PC-9 (cell line): ENCODE data around the gene RILP. TPM values are rescaled to one million over a fixed set of nuclear protein-coding genes. Genes with fewer than 3 reads are reported as not detected.

Source experiments
- BruUV-seq: library from RNA; stranded (reverse); fragments of 400-500 nt; replicated peaks from 2 replicates; lab custom pipeline; 2021; lab: Mats Ljungman, UMichigan
- CTCF ChIA-PET: fragments of 300-600 bp; sonication (Branson Sonifier 250); formaldehyde crosslinking; loops from one replicate; lab custom pipeline; 2022; ENCODE audit warnings: antibody characterized with exemption; lab: Charles Lee
- POLR2A ChIA-PET: fragments of 300-600 bp; sonication (Branson Sonifier 250); formaldehyde crosslinking; loops from one replicate; lab custom pipeline; 2022; ENCODE audit warnings: antibody characterized with exemption; ENCODE audit not compliant: unreplicated experiment; lab: Charles Lee
- DNase-seq, 2 experiments: peaks; one replicate each; pipeline versions ENCODE4 v3.0.0 to v3.0.0-alpha.2; 2015 to 2022; ENCODE audit warnings: mixed read lengths in 1 of 2
- H2AFZ ChIP-seq: fragments of 200-600 bp; sonication (generic); 2 replicates; pipeline ENCODE4 v1.8.1; 2017; ENCODE audit warnings: antibody characterized with exemption
- H3F3A ChIP-seq: fragments of 200-600 bp; sonication (generic); 2 replicates; pipeline ENCODE4 v1.8.1; 2017; ENCODE audit warnings: antibody characterized with exemption, mild to moderate bottlenecking, low read depth; ENCODE audit not compliant: insufficient read depth
- H3K27ac ChIP-seq: fragments of 200-600 bp; sonication (generic); 2 replicates; pipeline ENCODE4 v1.6.1; 2016; ENCODE audit warnings: mixed run types
- H3K27me3 ChIP-seq: fragments of 200-600 bp; sonication (generic); 2 replicates; pipeline ENCODE4 v1.6.1; 2016; ENCODE audit warnings: low read depth, mixed run types; ENCODE audit not compliant: insufficient read depth
- H3K36me3 ChIP-seq: fragments of 200-600 bp; sonication (generic); 2 replicates; pipeline ENCODE4 v1.6.1; 2016; ENCODE audit warnings: low read depth, mixed run types
- H3K4me1 ChIP-seq: fragments of 200-600 bp; sonication (generic); replicated peaks from 2 replicates; pipeline ENCODE4 v1.6.1; 2016; ENCODE audit warnings: mixed run types; ENCODE audit not compliant: insufficient read depth
- H3K4me2 ChIP-seq: fragments of 200-600 bp; sonication (generic); 2 replicates; pipeline ENCODE4 v1.6.1; 2017; ENCODE audit warnings: mixed run types
- H3K4me3 ChIP-seq: fragments of 200-600 bp; sonication (generic); 2 replicates; pipeline ENCODE4 v1.6.1; 2016; ENCODE audit warnings: mixed run types
- H3K79me2 ChIP-seq: fragments of 200-600 bp; sonication (generic); 2 replicates; pipeline ENCODE4 v1.6.1; 2017; ENCODE audit warnings: low read depth, mixed run types
- H3K9me2 ChIP-seq: fragments of 200-600 bp; sonication (generic); 2 replicates; pipeline ENCODE4 v1.8.1; 2017; ENCODE audit warnings: mild to moderate bottlenecking; ENCODE audit not compliant: insufficient read depth
- H3K9me3 ChIP-seq: fragments of 200-600 bp; sonication (generic); 2 replicates; pipeline ENCODE4 v1.8.1; 2016; ENCODE audit warnings: low read depth; ENCODE audit not compliant: insufficient read depth
- H4K20me1 ChIP-seq: fragments of 200-600 bp; sonication (generic); 2 replicates; pipeline ENCODE4 v1.8.1; 2017; ENCODE audit not compliant: insufficient read depth
- EZH2 ChIP-seq: fragments of 200-600 bp; sonication (generic); IDR thresholded peaks from 2 replicates; pipeline ENCODE4 v1.8.0; 2017; ENCODE audit warnings: antibody characterized with exemption, low read depth
- intact Hi-C: fragments of 100-400 bp; cut with micrococcal nuclease; formaldehyde crosslinking; loops from one replicate; pipeline ENCODE4 v1.10.0; 2022; ENCODE audit not compliant: unreplicated experiment
- total RNA-seq: library from RNA; stranded (reverse); gene quantifications from 2 replicates; pipeline ENCODE4 v1.2.3, GENCODE V29; 2021
- TF ChIP-seq, protein P1 (sequence below): fragments of 200-600 bp; sonication (generic); conservative IDR thresholded peaks from 2 replicates; pipeline ENCODE4 v1.6.1; 2017; ENCODE audit warnings: mixed run types, antibody characterized with exemption, mild to moderate bottlenecking, moderate library complexity

Gene RILP
- total RNA-seq, 1 experiment from 2014 or later: 9.6 TPM

DNA sequence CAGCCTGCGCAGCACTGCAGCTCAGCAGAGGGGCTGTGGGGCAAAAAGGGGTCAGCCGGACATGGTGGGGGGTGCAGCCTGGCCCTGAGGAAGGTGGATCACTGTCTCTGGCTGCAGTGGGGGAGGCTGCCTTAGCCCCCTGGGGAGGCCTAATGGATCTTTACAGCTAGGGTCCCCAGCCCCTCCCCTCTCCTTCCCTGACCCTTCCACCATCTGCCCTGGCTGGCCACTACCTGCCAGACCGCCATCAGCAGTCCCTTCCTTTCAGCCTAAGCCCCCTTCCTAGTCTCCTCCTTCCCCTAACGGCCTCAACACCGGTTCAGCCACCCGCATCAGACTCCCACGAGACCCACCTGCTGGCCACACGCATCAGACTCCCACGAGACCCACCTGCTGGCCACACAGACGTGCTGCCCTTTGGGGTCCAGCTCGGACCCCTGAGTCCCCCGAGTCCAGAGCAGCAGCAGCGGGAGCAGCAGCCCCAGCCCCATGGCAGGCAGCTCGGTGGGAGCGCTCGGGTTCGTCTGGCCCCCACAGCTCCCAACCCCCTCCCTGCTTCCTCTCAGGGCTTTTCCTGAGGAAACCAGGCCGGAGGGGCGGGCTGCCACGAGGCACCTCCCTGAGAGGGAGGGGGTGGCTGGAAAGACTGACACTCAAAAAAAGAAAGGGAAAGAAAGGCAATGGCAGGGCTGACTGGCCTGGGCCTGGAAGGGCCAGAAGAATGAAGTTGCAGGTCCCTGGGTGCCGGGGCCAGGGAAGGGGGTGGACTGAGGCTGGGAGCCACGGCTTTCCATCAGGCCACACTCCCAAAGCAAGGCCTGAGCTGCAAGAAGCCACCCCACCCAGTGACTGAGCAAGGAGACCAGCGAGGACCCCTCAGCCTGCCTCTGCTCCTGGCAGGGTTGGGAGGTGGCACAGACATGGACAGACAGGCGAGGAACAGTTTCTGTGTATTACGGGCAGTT lies 4.2 kb downstream of the RILP start, which contains the start of gene SCARF1:
TSS of gene SCARF1 (minus strand) at position 526 of the 965 bp plus-strand sequence. CDS start at position 491, 35 bp downstream.
- Histone ChIP-seq H3K9me3 (no peaks in the 10 kb centered on the region), H4K20me1 (peaks cover 4% of the 10 kb centered on the region; the same call in 1 of the 2 replicates), H3K9me2 (no peaks in the 10 kb centered on the region), H3K36me3 (no peaks in the 10 kb centered on the region), H3K79me2 (no peaks in the 10 kb centered on the region), H2AFZ (no peak within 1 kb of the TSS), H3K27ac (no peak within 1 kb of the TSS), H3K4me3 (no peak within 1 kb of the TSS), H3K4me2 (peak within 1 kb of the TSS; percentile 87; the same call in 1 of the 2 replicates), H3K4me1 (peaks cover 22% of the 10 kb centered on the region), H3F3A (peaks cover 21% of the 10 kb centered on the region), H3K27me3 (no peaks in the 10 kb centered on the region)
- no TSS peak for BruUV-seq
- CTCF ChIA-PET: no interaction called here
- DNase-seq: no peak
- intact Hi-C loops: loop anchor here (5.0 to 10.0 kb wide), 4 partner anchors 158 to 759 kb away; partner anchors contain the start of gene MNT
- POLR2A ChIA-PET: no interaction called here
- TF ChIP-seq, protein P1, sequence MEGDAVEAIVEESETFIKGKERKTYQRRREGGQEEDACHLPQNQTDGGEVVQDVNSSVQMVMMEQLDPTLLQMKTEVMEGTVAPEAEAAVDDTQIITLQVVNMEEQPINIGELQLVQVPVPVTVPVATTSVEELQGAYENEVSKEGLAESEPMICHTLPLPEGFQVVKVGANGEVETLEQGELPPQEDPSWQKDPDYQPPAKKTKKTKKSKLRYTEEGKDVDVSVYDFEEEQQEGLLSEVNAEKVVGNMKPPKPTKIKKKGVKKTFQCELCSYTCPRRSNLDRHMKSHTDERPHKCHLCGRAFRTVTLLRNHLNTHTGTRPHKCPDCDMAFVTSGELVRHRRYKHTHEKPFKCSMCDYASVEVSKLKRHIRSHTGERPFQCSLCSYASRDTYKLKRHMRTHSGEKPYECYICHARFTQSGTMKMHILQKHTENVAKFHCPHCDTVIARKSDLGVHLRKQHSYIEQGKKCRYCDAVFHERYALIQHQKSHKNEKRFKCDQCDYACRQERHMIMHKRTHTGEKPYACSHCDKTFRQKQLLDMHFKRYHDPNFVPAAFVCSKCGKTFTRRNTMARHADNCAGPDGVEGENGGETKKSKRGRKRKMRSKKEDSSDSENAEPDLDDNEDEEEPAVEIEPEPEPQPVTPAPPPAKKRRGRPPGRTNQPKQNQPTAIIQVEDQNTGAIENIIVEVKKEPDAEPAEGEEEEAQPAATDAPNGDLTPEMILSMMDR: no peak
- TF ChIP-seq EZH2: no peak

DNA sequence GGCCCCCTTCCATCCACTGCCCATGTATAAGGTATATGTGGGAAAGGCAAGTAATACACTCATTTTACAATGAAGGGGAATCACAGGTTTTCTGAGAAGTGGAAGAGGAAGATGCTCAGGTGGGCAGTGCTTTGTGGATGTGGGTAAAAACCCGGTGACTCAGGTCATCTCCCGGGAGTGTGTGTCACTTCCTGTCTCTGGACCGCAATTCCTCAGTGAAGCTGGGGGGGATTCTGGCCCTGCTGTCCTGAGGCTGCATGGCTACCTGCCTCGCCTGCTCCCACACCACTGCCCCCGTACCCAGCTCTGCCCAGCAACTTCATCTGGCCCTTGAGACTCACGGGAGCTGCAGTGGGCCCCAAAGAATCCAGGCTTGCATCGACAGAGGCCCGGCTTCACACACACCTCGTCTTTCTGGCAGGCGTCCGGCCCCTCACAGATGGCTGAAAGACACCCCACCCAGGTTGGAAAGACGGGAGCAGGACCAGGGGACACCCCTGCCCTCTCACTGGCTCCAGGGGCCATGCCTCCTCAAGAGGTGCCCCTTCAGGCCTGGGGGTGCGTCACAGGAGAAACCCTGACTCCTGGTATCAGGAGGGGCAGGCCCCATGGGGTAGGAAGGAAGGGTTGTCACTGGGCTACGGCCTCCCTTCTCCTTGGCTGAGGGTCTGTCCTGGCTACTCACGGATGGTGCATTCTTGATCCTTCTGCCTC lies 5.0 kb downstream of the RILP start:
- ChIA-PET POLR2A (no interaction called here), CTCF (no interaction called here)
- no peak for TF ChIP-seq EZH2
- TF ChIP-seq, protein P1: no peak
- H4K20me1 ChIP-seq: no peaks in the 10 kb centered on the region
- H3K4me1 ChIP-seq: peaks cover 20% of the 10 kb centered on the region
- H3K79me2 ChIP-seq: no peaks in the 10 kb centered on the region
- H3K27me3 ChIP-seq: no peaks in the 10 kb centered on the region
- no peak overlapping the region for H2AFZ ChIP-seq
- peak overlapping the region; percentile 87 for H3K4me2 ChIP-seq
- no peaks in the 10 kb centered on the region for H3K9me2 ChIP-seq
- intact Hi-C loops: loop anchor here (5.0 to 10.0 kb wide), 4 partner anchors 157 to 760 kb away; partner anchors contain the start of gene MNT
- no peak overlapping the region for H3K27ac ChIP-seq
- H3K9me3 ChIP-seq: no peaks in the 10 kb centered on the region
- no TSS peak for BruUV-seq
- H3K4me3 ChIP-seq: peak overlapping the region; percentile 86; the same call in 1 of the 2 replicates
- DNase-seq: peak in 1 of 2 experiments; percentile 28
- no peaks in the 10 kb centered on the region for H3K36me3 ChIP-seq
- peaks cover 13% of the 10 kb centered on the region for H3F3A ChIP-seq

DNA sequence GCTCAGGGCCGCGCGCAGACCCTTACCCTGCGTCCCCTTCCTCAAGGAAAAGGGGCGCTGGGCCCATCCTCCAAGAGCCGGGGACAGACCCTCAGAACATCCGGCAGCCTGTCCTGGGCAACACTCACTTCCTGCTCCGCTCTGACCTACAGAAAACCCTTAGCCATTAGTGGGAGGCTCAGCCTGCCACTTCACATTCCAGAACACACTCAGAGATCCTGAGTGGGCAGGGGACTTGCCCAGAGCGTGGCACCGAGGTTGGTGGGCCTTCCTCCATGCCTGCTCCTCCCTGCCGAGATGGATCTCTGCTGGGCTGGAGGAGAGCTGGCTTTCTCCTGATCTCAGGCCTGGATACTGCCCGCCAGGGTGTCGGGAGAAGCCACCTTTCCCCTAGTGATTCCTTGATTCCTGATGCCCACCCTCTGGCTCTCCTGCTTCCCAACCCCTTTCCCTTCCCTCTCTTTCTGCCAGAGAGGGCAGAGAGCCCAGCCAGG lies 5.6 kb downstream of the RILP start:
- BruUV-seq: TSS peak; percentile 69
- CTCF ChIA-PET: no interaction called here

More for the DNA sequence above, 5.6 kb downstream of the RILP start:
- intact Hi-C loops: loop anchor here (2.0 to 10.0 kb wide), 3 partner anchors 81 to 761 kb away; partner anchors contain the start of genes MNT and PITPNA
- Histone ChIP-seq H4K20me1 (no peaks in the 10 kb centered on the region), H3K36me3 (no peaks in the 10 kb centered on the region), H3K9me2 (no peaks in the 10 kb centered on the region), H3K9me3 (no peaks in the 10 kb centered on the region), H3K4me2 (peak overlapping the region; percentile 87), H3F3A (peaks cover 8% of the 10 kb centered on the region; the same call in 1 of the 2 replicates), H3K27me3 (no peaks in the 10 kb centered on the region), H3K27ac (no peak overlapping the region), H3K79me2 (no peaks in the 10 kb centered on the region), H3K4me3 (peak overlapping the region; percentile 86), H3K4me1 (peaks cover 24% of the 10 kb centered on the region), H2AFZ (peak overlapping the region; percentile 79)
- POLR2A ChIA-PET: no interaction called here
- peak in 1 of 2 experiments; percentile 23 for DNase-seq
- TF ChIP-seq, protein P1: no peak
- TF ChIP-seq EZH2: no peak
